SU-DHL-6 (cell line): Measurements from ENCODE around the gene OXT.
A peak's percentile ranks its signal among the peaks of the same experiment; 100 is the strongest.

Experiments
- H2AFZ ChIP-seq: fragments of 200-600 bp; sonication (generic); 2 replicates; pipeline ENCODE4 v1.6.1; 2014; ENCODE audit warnings: low read depth, mild to moderate bottlenecking, moderate library complexity, mixed read lengths, antibody characterized with exemption, low read length; ENCODE audit not compliant: severe bottlenecking
- H3F3A ChIP-seq: fragments of 200-600 bp; shearing (Covaris generic); 2 replicates; pipeline ENCODE4 v1.6.0; 2016; ENCODE audit warnings: antibody characterized with exemption, mild to moderate bottlenecking; ENCODE audit not compliant: insufficient read depth
- H3K27ac ChIP-seq: fragments of 200-600 bp; sonication (generic); 2 replicates; pipeline ENCODE4 v1.5.1; 2016; ENCODE audit warnings: low read depth, mild to moderate bottlenecking, low read length, moderate library complexity, mixed read lengths
- H3K27me3 ChIP-seq: fragments of 200-600 bp; sonication (generic), shearing (Covaris generic); 2 replicates; pipeline ENCODE4 v1.6.0; 2014; ENCODE audit warnings: mild to moderate bottlenecking, low read length
- H3K36me3 ChIP-seq: fragments of 200-600 bp; sonication (generic); 2 replicates; pipeline ENCODE4 v1.6.1; 2014; ENCODE audit warnings: mild to moderate bottlenecking, low read length, mixed read lengths
- H3K4me2 ChIP-seq: fragments of 300-600, 200-600 bp; shearing (Covaris generic), sonication (generic); 2 replicates; pipeline ENCODE4 v1.6.0; 2014; ENCODE audit warnings: low read length, low read depth, mild to moderate bottlenecking; ENCODE audit not compliant: poor library complexity, severe bottlenecking
- H3K4me3 ChIP-seq: fragments of 200-600 bp; sonication (generic); 2 replicates; pipeline ENCODE4 v1.5.1; 2014; ENCODE audit warnings: antibody characterized with exemption, low read length, mild to moderate bottlenecking, mixed read lengths; ENCODE audit not compliant: insufficient read depth, poor library complexity, severe bottlenecking
- H3K79me2 ChIP-seq: fragments of 200-600 bp; sonication (generic); 2 replicates; pipeline ENCODE4 v1.6.1; 2014; ENCODE audit warnings: mild to moderate bottlenecking, low read length, moderate library complexity; ENCODE audit not compliant: insufficient read depth
- H3K9ac ChIP-seq: fragments of 200-600 bp; sonication (generic); 2 replicates; pipeline ENCODE4 v1.7.0; 2014; ENCODE audit warnings: mild to moderate bottlenecking, low read length
- H3K9me2 ChIP-seq: fragments of 200-600 bp; sonication (generic); replicated peaks from 2 replicates; pipeline ENCODE4 v1.6.1; 2014; ENCODE audit warnings: low read length; ENCODE audit not compliant: insufficient read depth
- H3K9me3 ChIP-seq: fragments of 200-600 bp; sonication (generic); 2 replicates; pipeline ENCODE4 v1.6.1; 2014; ENCODE audit warnings: low read length, mixed read lengths; ENCODE audit not compliant: insufficient read depth
- H4K20me1 ChIP-seq: fragments of 200-600 bp; sonication (generic); 2 replicates; pipeline ENCODE4 v1.6.1; 2014; ENCODE audit warnings: low read depth, mild to moderate bottlenecking, antibody characterized with exemption, low read length, moderate library complexity, mixed read lengths
- EZH2phosphoT487 ChIP-seq: fragments of 200-600 bp; sonication (generic), shearing (Covaris generic); conservative IDR thresholded peaks from 2 replicates; pipeline ENCODE4 v1.6.1; 2018; ENCODE audit warnings: mild to moderate bottlenecking, antibody characterized with exemption, low read length, moderate library complexity, mixed read lengths
- TF ChIP-seq, protein P1 (sequence below): fragments of 200-600 bp; sonication (generic); IDR thresholded peaks from one replicate; pipeline ENCODE4 v1.5.1; 2017; ENCODE audit warnings: antibody characterized with exemption, mild to moderate bottlenecking, low read length, moderate library complexity; ENCODE audit not compliant: insufficient read depth, poor library complexity, severe bottlenecking

The OXT gene

DNA sequence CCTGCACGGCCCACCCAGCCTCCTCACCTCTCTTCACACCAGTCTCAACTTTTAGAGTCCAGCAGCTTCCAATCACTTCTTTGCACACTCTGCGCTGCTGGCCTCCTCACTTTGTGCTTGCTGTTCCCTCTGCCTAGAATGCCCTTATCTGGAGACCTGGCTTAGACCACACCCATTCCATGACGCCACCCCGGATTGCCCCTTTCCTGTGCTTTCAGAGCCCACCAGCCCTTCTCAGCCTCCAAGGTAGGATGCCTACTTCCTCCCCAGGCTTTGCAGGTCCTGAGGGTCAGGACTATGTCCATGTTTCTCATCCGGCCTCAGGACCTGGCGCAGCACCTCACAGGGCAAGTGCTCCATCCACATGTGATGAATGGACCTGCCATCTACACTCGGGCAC is 40.1 kb downstream of the OXT start:
- no peak overlapping the region for H3K9ac ChIP-seq
- H3K79me2 ChIP-seq = no peaks in the 10 kb centered on the region
- no peaks in the 10 kb centered on the region for H3K9me3 ChIP-seq
- no peak overlapping the region for H3K27ac ChIP-seq
- H3K9me2 ChIP-seq = no peaks in the 10 kb centered on the region
- no peaks in the 10 kb centered on the region for H3K36me3 ChIP-seq
- no peak overlapping the region for H2AFZ ChIP-seq
- H3K4me3 ChIP-seq = no peak overlapping the region
- H4K20me1 ChIP-seq = no peaks in the 10 kb centered on the region
- H3F3A ChIP-seq = no peaks in the 10 kb centered on the region
- no peaks in the 10 kb centered on the region for H3K27me3 ChIP-seq
- H3K4me2 ChIP-seq = no peak overlapping the region
- TF ChIP-seq EZH2phosphoT487 = no peak
- TF ChIP-seq, protein P1, sequence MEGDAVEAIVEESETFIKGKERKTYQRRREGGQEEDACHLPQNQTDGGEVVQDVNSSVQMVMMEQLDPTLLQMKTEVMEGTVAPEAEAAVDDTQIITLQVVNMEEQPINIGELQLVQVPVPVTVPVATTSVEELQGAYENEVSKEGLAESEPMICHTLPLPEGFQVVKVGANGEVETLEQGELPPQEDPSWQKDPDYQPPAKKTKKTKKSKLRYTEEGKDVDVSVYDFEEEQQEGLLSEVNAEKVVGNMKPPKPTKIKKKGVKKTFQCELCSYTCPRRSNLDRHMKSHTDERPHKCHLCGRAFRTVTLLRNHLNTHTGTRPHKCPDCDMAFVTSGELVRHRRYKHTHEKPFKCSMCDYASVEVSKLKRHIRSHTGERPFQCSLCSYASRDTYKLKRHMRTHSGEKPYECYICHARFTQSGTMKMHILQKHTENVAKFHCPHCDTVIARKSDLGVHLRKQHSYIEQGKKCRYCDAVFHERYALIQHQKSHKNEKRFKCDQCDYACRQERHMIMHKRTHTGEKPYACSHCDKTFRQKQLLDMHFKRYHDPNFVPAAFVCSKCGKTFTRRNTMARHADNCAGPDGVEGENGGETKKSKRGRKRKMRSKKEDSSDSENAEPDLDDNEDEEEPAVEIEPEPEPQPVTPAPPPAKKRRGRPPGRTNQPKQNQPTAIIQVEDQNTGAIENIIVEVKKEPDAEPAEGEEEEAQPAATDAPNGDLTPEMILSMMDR = no peak

DNA sequence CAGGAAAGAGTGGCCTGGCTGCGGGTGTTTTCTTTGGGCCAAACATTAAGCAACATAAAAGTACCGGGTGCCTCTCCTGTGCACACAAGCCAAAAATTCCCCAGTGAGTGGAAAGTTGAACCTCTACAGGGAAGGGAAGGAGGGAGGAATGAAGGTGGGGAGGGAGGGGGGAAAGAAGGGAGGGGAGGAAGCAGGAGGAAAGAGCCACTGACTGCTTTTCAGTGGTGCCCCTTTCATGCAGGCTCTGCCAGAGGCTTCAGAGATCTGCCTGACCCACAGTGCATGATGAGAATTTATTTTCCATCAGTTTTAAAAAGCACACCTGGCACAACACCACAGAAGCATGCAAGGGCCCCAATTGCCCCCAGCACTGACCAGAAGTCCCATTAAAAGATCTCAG is 40.6 kb downstream of the OXT start:
- no peak overlapping the region for H3K4me3 ChIP-seq
- H3K27me3 ChIP-seq = no peaks in the 10 kb centered on the region
- H3K4me2 ChIP-seq = no peak overlapping the region
- H3K9me2 ChIP-seq = no peaks in the 10 kb centered on the region
- H2AFZ ChIP-seq = no peak overlapping the region
- H3K27ac ChIP-seq = no peak overlapping the region
- no peaks in the 10 kb centered on the region for H3K36me3 ChIP-seq
- H4K20me1 ChIP-seq = no peaks in the 10 kb centered on the region
- TF ChIP-seq, protein P1 = no peak
- TF ChIP-seq EZH2phosphoT487 = no peak
- H3K79me2 ChIP-seq = no peaks in the 10 kb centered on the region
- no peaks in the 10 kb centered on the region for H3K9me3 ChIP-seq
- no peaks in the 10 kb centered on the region for H3F3A ChIP-seq
- H3K9ac ChIP-seq = no peak overlapping the region

DNA sequence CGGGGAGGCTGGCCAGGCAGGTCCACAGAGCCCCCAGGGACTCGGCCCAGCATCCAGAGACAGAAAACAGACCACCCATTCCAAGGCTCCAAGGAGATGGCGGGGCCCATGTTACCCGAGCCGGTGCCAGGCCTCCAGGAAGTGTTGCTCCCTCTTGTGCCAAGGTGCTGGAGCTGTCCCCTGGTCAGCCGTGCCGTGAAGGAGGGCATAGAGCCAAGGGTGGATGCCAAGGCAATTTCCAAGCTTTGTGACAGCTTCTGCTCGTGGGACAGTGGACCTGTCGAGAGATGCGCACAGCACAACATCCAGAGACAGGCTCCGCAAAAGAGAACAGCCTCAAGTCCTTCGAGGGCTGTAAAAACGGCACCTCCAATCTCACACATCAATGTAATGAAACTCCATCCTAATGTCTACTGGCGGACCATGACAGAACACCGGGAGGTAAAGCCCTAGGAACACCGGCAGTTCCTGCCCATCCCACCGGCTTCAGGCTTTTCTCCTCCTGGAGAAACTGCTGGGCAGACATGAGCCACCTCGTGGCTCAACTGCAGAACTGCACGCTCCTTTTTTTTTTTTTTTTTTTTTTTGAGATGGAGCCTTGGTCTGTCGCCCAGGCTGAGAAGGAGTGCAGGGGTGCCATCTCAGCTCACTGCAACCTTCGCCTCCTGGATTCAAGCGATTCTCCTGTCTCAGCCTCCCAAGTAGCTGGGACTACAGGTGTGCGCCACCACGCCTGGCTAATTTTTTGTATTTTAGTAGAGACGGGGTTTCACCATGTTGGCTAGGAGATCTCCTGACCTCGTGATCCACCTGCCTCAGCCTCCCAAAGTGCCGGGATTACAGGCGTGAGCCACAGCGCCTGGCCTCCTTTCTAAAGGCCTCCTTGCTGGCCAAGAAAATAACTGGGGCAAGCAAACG is 44.0 kb downstream of the OXT start:
- no peaks in the 10 kb centered on the region for H3K36me3 ChIP-seq
- H3F3A ChIP-seq = no peaks in the 10 kb centered on the region
- no peak overlapping the region for H3K4me2 ChIP-seq
- no peak overlapping the region for H2AFZ ChIP-seq
- no peak overlapping the region for H3K4me3 ChIP-seq
- no peaks in the 10 kb centered on the region for H3K9me3 ChIP-seq
- no peaks in the 10 kb centered on the region for H3K27me3 ChIP-seq
- TF ChIP-seq EZH2phosphoT487 = no peak
- TF ChIP-seq, protein P1 = peak; percentile 50
- no peaks in the 10 kb centered on the region for H3K79me2 ChIP-seq
- H3K9ac ChIP-seq = no peak overlapping the region
- H4K20me1 ChIP-seq = no peaks in the 10 kb centered on the region
- H3K27ac ChIP-seq = no peak overlapping the region
- no peaks in the 10 kb centered on the region for H3K9me2 ChIP-seq
